Hindlimb muscle (tissue), 1 donor: ENCODE data around the gene SFTA2. TPM values are rescaled to one million over a fixed set of nuclear protein-coding genes. Genes with fewer than 3 reads are reported as not detected.
"Not testable (repeated sequence)": the region's sequence is repeated elsewhere in the genome, so short reads cannot be mapped to it uniquely, and the experiment has no call there.

Experiments
- DNase-seq: peaks from one replicate; pipeline ENCODE4 v3.0.0-alpha.2; 2013
- polyA plus RNA-seq: library from polyadenylated mRNA; unstranded; fragments of 120-200 nt; gene quantifications from one replicate; pipeline ENCODE4 v1.2.1, GENCODE V29; 2013; ENCODE audit not compliant: insufficient read length

SFTA2 gene
- polyA plus RNA-seq, 1 donor: not detected

DNA sequence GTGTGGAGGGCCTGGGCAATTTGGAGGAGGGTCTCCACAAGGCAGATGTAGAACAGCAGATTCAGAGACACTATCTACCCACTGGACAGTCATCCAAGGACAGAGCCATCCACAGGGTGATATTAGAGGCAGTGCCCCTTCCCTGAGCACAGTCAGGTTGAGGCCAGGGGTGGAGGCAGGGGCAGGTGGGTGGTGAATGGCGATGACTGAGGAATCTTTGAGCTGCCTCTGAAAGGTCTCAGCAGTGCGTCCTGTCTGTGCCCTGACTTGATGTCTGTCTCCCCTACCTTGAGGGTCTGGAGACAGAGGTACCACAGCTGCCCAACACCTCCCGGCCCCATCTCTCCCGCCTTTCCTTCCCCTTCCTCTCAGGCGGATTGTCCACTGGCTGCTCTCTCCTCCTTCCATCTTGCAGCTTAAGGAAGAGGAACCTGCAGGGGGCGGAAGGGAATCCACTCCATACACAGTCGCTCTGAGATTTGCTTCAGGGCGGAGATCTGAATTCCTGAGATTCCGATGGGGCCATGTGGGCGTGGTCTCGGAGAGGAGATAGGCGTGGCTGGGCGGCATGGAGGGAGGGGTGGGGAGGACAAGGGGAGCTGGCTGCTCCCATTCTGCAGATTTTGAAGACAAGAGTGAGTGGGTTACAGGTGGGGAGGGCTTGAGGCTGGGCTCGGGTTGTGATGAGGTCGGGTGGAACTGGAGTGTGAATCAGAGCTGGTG lies 10.5 kb upstream of the SFTA2 start:
- DNase-seq: no peak

DNA sequence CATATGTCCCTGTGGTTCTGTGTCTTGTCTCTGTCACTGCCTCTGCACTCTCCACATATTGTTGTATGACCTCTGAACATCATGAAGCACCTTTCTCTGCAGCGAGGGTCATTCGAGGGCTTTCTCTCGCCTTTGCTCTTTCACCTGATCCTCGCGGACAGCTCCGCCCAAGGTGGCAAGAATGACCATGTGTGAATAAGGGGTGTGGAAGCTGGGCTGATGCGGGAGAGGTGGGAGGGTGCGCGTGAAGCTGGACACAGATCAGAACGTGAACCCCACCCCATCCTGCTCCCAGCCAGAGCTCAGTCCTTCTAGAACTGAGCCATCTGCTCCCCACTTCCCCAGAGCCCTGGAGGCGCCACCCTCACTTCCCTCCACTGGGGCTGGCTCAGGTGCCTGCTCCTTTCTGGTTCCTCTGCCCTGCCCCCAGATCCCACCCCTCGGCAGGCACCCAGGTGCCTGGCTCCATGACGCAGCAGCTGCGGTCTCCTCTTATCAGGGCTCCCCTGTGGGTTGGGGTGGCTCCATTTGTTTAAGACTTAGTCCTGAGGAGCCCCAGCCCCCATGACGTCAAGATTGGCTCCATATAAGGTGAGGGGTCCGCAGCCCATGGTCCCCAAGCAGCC lies 8.5 kb upstream of the SFTA2 start, which contains the start of gene MUCL3:
Gene MUCL3 (plus strand): TSS at position 613 of the 626 bp plus-strand sequence. CDS start 27 bp downstream, outside the sequence.
- DNase-seq: no peak

GRCh38 chr6:30939473-30939872 lies 7.5 kb upstream of the SFTA2 start:
- DNase-seq: no peak

DNA sequence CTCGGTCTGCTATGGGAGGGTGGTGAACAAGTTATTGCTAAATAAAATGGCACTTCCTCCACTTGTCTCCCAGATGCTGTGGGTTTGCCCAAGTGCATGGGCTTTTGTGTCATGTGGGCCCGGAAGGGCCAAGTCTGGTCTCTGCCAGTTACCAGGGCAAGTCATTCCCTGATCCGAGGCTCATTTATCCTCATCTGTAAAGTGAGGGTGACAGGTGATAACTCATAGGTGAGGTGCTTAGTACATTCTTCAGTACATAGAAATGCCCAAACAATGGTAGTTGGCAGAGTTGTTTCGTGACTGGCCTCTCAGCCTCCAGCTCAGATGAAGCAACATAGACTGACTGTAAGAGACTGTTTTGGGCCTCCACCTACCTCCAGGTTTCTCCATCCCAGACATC lies 6.8 kb upstream of the SFTA2 start:
- DNase-seq: no peak

DNA sequence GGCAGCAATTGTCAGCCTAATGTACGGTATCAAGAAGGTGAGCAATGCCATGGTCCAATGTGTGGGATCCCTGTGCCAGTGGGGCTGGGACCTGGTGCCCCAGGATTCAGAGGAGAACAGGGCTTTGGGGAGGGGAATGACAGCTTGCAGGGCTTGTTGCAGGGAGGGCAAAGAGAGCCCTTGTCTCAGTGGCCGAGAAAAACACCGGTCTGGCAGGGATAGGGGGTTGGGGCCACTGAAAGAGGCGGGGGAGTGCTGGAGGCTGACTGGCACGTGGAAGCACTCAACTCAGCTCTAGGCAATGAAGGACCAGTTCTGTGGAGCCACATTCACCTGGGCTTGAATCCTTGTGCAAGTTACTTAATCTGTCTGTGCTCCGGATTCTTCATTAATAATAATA lies 5.3 kb upstream of the SFTA2 start:
- DNase-seq: no peak

DNA sequence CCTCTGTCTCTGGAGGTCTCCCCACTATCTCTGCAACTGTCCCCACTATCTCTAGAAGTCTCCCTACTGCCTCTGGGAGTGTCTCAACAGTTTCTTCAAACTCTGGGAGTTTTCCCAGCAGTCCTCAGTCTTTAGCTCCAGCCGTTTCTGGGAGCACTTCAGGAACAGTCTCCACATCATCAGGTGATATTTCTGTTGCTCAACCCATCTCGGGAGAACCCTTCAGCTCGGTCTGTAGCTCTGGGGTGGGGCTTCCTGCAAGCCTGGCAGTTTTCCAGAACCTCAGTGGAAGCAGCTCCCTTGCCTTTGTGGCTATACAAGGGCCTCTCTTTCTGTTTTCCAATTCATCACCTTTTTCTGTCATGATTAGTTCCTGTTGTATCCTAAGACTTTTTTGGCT lies 3.0 kb upstream of the SFTA2 start:
- no peak for DNase-seq

GRCh38 chr6:30932665-30933365 lies 845 bp upstream of the SFTA2 start:
- no peak for DNase-seq

DNA sequence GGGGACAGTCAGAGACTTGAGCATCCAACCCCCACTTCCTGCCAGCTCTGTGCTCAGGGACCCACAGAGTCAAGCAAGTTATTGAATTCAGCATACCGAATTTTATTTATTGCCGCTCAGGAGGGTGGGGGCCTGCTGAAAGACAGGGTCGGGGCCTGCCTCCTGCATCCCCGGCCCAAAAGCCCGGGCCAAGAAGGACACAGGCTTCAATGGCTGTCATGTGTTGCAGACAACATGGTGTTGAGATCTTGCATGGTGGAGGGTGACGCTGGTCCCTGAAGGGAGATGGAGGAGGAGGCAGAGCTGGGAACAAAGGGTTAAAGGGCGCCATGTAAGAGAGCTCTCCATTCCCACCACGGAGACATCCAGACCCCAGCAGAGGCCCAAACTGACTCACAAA lies 698 bp downstream of the SFTA2 start:
- no peak for DNase-seq

- DNase-seq: no peak
Measured at GRCh38 chr6:30930506-30930905, 1.5 kb downstream of the SFTA2 start.

- no peak for DNase-seq
Measured at GRCh38 chr6:30928677-30929076, 3.3 kb downstream of the SFTA2 start.

GRCh38 chr6:30927080-30927479 lies 4.9 kb downstream of the SFTA2 start:
- DNase-seq: not testable (repeated sequence)

DNA sequence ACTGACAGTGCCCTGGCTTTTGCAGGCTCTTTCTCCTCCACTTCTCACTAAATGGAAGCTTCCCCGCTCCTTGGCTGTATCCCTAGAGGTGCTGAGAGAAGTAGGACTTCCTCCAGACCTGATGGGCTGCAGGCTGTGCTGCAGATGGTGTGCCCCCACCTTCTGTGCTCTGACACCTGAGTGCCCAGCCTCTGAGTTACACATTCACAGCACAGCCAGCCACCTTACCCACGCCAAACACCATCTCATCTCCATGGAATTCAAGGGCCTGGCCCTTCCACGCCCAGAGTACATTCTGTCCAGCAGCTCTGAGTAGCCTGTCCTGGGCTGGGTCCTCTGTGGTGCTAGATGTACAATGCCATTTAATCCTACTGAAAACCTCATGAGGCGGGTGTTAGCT lies 5.3 kb downstream of the SFTA2 start:
- no peak for DNase-seq

DNA sequence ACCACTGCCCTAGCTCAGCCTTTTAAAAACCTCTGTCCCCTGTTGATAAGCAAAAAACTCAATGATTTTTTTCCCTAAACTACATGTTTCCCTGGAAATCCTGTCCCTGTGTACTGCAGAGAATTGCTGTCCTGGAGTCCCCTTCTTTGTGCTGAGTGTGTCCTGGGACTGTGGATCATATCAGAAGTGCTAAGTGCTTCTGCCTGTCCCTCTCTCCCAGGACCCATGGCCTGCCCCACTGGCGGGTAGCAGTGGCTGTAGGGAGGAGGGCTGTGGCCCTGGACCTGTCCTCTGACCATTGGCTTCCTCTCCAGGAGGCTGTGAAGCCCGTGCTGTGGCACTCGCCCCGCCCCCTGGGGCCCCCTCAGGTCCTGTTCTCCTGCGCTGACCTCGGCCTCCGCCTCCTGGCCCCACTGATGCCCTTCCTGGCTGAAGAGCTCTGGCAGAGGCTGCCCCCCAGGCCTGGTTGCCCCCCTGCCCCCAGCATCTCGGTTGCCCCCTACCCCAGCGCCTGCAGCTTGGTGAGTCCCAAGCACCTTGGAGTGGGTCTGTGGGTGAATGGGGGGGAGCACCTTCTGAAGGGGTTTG lies 7.8 kb downstream of the SFTA2 start:
- not testable (repeated sequence) for DNase-seq

DNA sequence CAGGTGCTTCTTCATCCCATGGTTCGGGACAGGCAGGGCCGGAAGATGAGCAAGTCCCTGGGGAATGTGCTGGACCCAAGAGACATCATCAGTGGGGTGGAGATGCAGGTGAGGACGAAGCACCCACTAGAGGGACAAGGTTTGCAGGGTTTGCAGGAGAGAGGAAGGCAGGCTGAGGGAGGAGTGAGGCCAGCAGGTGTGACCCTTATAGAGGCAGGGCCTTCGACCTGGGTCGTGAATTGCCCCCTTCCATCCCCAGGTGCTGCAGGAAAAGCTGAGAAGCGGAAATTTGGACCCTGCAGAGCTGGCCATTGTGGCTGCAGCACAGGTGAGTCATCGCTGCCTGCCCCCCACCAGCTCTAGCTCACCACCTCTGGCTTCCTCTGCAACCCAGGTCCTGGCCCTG lies 9.5 kb downstream of the SFTA2 start:
- DNase-seq: no peak

GRCh38 chr6:30918670-30919069 lies 13.3 kb downstream of the SFTA2 start:
- no peak for DNase-seq

- no peak for DNase-seq
Measured at GRCh38 chr6:30917487-30917886, 14.5 kb downstream of the SFTA2 start.

DNA sequence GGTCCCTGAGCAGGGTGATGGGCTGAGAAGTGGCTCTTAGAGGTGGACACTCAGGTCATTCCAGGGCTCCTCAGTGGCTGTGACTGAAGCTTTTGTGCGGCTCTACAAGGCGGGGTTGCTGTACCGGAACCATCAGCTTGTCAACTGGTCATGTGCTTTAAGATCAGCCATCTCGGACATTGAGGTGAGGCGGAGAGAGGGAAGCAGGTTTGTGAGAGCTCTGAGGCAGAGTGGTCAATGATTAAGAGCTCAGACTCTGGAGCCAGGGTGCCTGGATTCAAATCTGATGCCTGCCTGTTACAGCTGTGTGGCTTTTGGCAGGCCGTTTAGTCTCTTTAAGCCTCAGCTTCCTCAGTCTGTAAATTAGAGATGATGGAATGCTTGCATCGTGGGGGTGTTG lies 14.9 kb downstream of the SFTA2 start:
- no peak for DNase-seq

DNA sequence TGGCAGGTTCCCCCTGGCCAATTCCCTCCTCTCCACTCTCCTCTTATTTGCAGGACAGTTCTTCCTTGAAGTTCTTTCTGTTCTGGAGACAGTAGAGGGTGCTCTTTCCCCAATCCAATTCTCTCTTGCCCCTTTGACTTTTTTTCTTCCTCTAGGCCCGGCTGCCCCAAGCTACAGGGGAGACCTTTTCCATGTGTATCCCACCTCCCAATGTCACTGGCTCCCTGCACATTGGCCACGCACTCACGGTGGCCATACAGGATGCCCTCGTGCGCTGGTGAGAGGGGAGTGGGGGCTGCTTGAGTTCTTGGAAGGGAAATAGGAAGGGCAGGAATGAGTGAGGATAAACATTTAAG lies 16.4 kb downstream of the SFTA2 start:
- DNase-seq: peak; percentile 61

DNA sequence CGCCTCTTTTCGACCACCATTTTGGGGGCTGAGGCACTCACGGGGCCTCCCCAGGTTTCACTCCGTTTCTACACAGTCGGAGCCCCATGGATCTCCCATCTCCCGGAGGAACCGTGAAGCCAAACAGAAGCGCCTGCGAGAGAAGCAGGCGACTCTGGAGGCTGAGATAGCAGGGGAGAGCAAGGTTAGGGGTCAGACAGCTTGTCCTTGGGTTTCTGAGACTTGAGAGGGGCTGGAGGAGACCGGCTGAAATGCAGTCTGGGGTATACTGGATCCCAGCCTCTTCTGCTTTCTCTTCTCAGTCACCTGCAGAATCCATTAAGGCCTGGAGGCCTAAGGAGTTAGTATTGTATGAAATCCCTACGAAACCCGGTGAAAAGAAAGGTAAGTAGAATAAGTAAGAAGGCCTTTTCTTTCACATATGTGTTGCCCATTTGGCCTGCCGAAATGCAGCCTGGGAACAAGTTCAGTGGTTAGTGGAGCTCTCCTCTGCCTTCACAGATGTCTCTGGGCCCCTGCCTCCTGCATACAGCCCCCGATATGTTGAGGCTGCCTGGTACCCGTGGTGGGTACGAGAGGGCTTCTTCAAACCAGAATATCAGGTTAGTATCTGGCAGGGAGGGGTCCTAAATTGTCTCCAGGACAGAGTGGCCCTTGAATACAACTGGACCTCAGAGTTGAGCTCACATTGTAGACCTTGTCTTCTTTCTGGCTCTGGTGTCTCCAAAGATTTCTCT lies 16.9 kb downstream of the SFTA2 start:
- DNase-seq: peak; percentile 27

DNA sequence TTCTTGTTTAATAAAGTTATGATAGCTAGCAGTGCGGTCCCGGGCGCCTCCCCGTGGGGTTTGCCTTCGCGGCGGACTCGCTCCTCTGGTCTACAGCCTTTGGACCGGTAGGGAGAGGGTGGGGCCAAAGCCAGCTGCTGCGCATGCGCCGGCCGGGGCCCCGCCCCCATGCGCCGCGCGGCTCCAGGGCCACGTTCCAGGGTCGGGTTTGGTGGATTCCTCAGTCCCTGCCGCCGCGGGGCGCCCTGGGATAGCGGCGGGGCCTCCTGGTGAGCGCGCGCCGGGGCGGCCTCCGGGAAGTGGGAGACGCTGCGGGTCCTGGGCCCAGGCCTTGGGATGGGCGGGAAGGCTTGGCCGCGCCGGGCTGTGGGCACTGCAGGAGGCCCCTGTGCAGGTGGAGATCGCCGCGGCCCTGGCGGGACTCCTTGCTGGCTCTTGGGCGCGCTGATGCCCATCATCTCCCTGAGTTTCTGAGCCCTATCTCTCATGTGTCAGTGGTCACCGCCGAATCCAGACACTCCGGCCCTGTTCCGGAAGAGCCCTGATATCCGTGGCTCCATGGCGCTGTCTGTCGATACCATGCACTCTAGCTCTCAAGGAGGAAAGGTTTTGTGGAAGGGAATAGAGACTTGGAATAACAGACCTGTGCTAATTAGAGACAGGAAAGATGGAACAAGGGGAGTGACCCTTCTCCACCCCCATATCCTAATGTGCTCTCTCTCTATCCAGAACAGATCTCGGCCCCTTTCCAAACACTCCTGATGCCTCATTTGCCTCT lies 17.7 kb downstream of the SFTA2 start, which contains the start of gene VARS2:
Gene VARS2 (plus strand): TSS at position 163 of the 778 bp plus-strand sequence. CDS start 599 bp downstream, at position 762.
- peak; percentile 95 for DNase-seq

DNA sequence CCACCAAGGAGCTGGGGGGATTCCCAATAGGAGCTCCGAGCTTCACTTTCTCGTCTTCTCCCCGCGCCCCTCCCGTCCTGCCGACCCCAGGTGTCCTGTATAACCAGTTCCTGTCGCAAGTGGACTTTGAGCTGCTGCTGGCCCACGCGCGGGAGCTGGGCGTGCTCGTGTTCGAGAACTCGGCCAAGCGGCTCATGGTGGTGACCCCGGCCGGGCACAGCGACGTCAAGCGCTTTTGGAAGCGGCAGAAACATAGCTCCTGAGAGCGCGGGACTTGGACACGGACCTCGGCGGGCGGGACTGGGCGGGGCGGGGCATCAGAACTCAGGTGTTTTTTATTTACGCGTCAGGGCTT lies 18.3 kb downstream of the SFTA2 start:
- DNase-seq: no peak
